BJ (cell line): Measurements from ENCODE around the gene PADI6. TPM values are rescaled to one million over a fixed set of nuclear protein-coding genes. Genes with fewer than 3 reads are reported as not detected.
"Not testable (repeated sequence)": the region's sequence is repeated elsewhere in the genome, so short reads cannot be mapped to it uniquely, and the experiment has no call there.

Experiments used
- CTCF ChIA-PET: fragments of 350-600 bp; formaldehyde crosslinking; extraction: SDS; loops from one replicate; lab custom pipeline; 2021; ENCODE audit warnings: antibody characterized with exemption, inconsistent platforms; lab: Yijun Ruan, JAX
- POLR2A ChIA-PET: fragments of 300-600 bp; sonication (Branson Sonifier 250); formaldehyde crosslinking; extraction: SDS; loops from one replicate; lab custom pipeline; 2021; ENCODE audit warnings: antibody characterized with exemption; lab: Charles Lee
- DNase-seq: peaks from one replicate; pipeline ENCODE4 v3.0.0-alpha.2; 2011; ENCODE audit warnings: low read depth
- H3K27me3 ChIP-seq: 2 replicates; pipeline ENCODE4 v1.6.0; 2011; ENCODE audit warnings: low read length; ENCODE audit not compliant: control insufficient read depth, insufficient read depth
- H3K36me3 ChIP-seq: 2 replicates; pipeline ENCODE4 v1.5.1; 2011; ENCODE audit warnings: low read length; ENCODE audit not compliant: control insufficient read depth, insufficient read depth
- H3K4me3 ChIP-seq: 2 replicates; pipeline ENCODE4 v1.5.1; 2011; ENCODE audit warnings: low read depth, mild to moderate bottlenecking, control low read depth, low read length
- CTCF ChIP-seq: IDR thresholded peaks from 2 replicates; pipeline ENCODE4 v1.5.1; 2011; ENCODE audit warnings: low read depth, mild to moderate bottlenecking, control low read depth, inconsistent platforms, low read length, moderate library complexity; ENCODE audit not compliant: insufficient read depth
- polyA plus RNA-seq: library from polyadenylated mRNA; depleted of rRNA; stranded (reverse); fragments of >200 nt; gene quantifications from 2 replicates; pipeline ENCODE4 v1.2.3, GENCODE V29; 2011

The PADI6 gene
- polyA plus RNA-seq, 1 experiment: not detected

GRCh38 chr1:17403081-17403480 lies 31.1 kb downstream of the PADI6 start:
- CTCF ChIA-PET: interaction anchor here (0.9 to 1.7 kb wide), 5 partner anchors 9 to 343 kb away, joined by 3 to 9 read pairs (median 4); no protein-coding TSS in a partner anchor
- H3K36me3 ChIP-seq: peaks cover 6% of the 10 kb centered on the region
- no peak overlapping the region for H3K4me3 ChIP-seq
- no peak for DNase-seq
- TF ChIP-seq CTCF: no peak
- POLR2A ChIA-PET: no interaction called here
- no peaks in the 10 kb centered on the region for H3K27me3 ChIP-seq

- ChIA-PET CTCF (interaction anchor here (1.0 to 3.7 kb wide), 5 partner anchors 8 to 347 kb away, joined by 3 to 29 read pairs (median 14); no protein-coding TSS in a partner anchor), POLR2A (interaction anchor here (0.6 kb wide), 1 partner anchor 93 kb away, joined by 3 read pairs; no protein-coding TSS in a partner anchor)
- no peaks in the 10 kb centered on the region for H3K27me3 ChIP-seq
- H3K36me3 ChIP-seq: peaks cover 10% of the 10 kb centered on the region
- H3K4me3 ChIP-seq: no peak overlapping the region
- TF ChIP-seq CTCF: no peak
- no peak for DNase-seq
Measured at GRCh38 chr1:17404034-17404684, 32.2 kb downstream of the PADI6 start.

GRCh38 chr1:17404820-17405219 lies 32.8 kb downstream of the PADI6 start:
- H3K4me3 ChIP-seq: no peak overlapping the region
- POLR2A ChIA-PET: interaction anchor here (0.6 kb wide), 1 partner anchor 92 kb away, joined by 3 read pairs; no protein-coding TSS in a partner anchor
- no peaks in the 10 kb centered on the region for H3K27me3 ChIP-seq
- CTCF ChIA-PET: interaction anchor here (1.0 to 3.7 kb wide), 8 partner anchors 8 to 348 kb away, joined by 3 to 29 read pairs (median 4); no protein-coding TSS in a partner anchor
- no peak for DNase-seq
- TF ChIP-seq CTCF: no peak
- H3K36me3 ChIP-seq: peaks cover 16% of the 10 kb centered on the region

GRCh38 chr1:17405898-17406759 lies 34.1 kb downstream of the PADI6 start:
- Histone ChIP-seq H3K4me3 (no peak overlapping the region), H3K27me3 (no peaks in the 10 kb centered on the region), H3K36me3 (peaks cover 22% of the 10 kb centered on the region)
- CTCF ChIA-PET: interaction anchor here (0.6 to 3.9 kb wide), 19 partner anchors 10 to 785 kb away, joined by 3 to 29 read pairs (median 3); no protein-coding TSS in a partner anchor
- POLR2A ChIA-PET: no interaction called here
- TF ChIP-seq CTCF: peak; percentile 86
- DNase-seq: no peak

- peaks cover 23% of the 10 kb centered on the region for H3K36me3 ChIP-seq
- H3K4me3 ChIP-seq, POLR2A ChIA-PET, DNase-seq, H3K27me3 ChIP-seq: not testable (repeated sequence)
- CTCF ChIA-PET: interaction anchor here (0.9 to 3.9 kb wide), 10 partner anchors 10 to 346 kb away, joined by 3 to 29 read pairs (median 4); no protein-coding TSS in a partner anchor
Measured at GRCh38 chr1:17406760-17407475, 34.9 kb downstream of the PADI6 start.

GRCh38 chr1:17407786-17408514 lies 36.0 kb downstream of the PADI6 start:
- H3K4me3 ChIP-seq, H3K27me3 ChIP-seq, POLR2A ChIA-PET, DNase-seq: not testable (repeated sequence)
- H3K36me3 ChIP-seq: peaks cover 33% of the 10 kb centered on the region
- CTCF ChIA-PET: interaction anchor here (1.0 to 3.9 kb wide), 3 partner anchors 11 to 347 kb away, joined by 3 to 29 read pairs (median 20); no protein-coding TSS in a partner anchor
